Cardiac muscle cell (in vitro differentiated cells and primary cell): ENCODE data around the gene FRAT1. TPM values are rescaled to one million over a fixed set of nuclear protein-coding genes. Genes with fewer than 3 reads are reported as not detected.

Source experiments
- DNase-seq, 2 donors: peaks; one replicate each; pipeline versions ENCODE4 v3.0.0 to v3.0.0-alpha.2; 2010 to 2017; ENCODE audit warnings: low read depth in 1 of 2, low spot score in 1 of 2
- H3K27ac ChIP-seq: fragments of 200-600 bp; sonication (generic); 2 replicates; pipeline ENCODE4 v1.5.1; 2016
- H3K27me3 ChIP-seq: fragments of 200-600 bp; sonication (generic); 2 replicates; pipeline ENCODE4 v1.6.0; 2016; ENCODE audit warnings: control low read depth
- H3K36me3 ChIP-seq: fragments of 200-600 bp; sonication (generic); 2 replicates; pipeline ENCODE4 v1.5.1; 2016; ENCODE audit warnings: control low read depth
- H3K4me1 ChIP-seq: fragments of 200-600 bp; sonication (generic); 2 replicates; pipeline ENCODE4 v1.8.1; 2017; ENCODE audit warnings: low read depth, mild to moderate bottlenecking, mixed run types
- H3K4me3 ChIP-seq: fragments of 200-600 bp; sonication (generic); 2 replicates; pipeline ENCODE4 v1.5.1; 2016; ENCODE audit warnings: mild to moderate bottlenecking
- H3K9me3 ChIP-seq: fragments of 200-600 bp; sonication (generic); 2 replicates; pipeline ENCODE4 v1.5.1; 2017; ENCODE audit warnings: low read depth, mild to moderate bottlenecking, control low read depth
- CTCF ChIP-seq: IDR thresholded peaks from 2 replicates; pipeline ENCODE4 v1.5.1; 2012; ENCODE audit warnings: low read depth, mild to moderate bottlenecking, low read length
- polyA plus RNA-seq: library from polyadenylated mRNA; unstranded; fragments of >200 nt; fragmentation: Nextera tagmentation; extraction: Ambion mirVana; gene quantifications from 2 replicates; pipeline ENCODE4 v1.2.1, GENCODE V29; 2016
- total RNA-seq: library from RNA; depleted of rRNA; stranded (reverse); fragments of >200 nt; gene quantifications from 2 replicates; pipeline ENCODE4 v1.2.3, GENCODE V29; 2016

Gene FRAT1
- total and polyA plus RNA-seq, 2 experiments from 2014 or later: 12.3 to 17.3 TPM

GRCh38 chr10:97314671-97315070, 4.4 kb upstream of the FRAT1 start:
- no peaks in the 10 kb centered on the region for H3K4me1 ChIP-seq
- no peaks in the 10 kb centered on the region for H3K36me3 ChIP-seq
- H3K4me3 ChIP-seq: no peak overlapping the region
- TF ChIP-seq CTCF: no peak
- DNase-seq: no peak
- H3K27me3 ChIP-seq: no peaks in the 10 kb centered on the region
- H3K9me3 ChIP-seq: no peaks in the 10 kb centered on the region
- H3K27ac ChIP-seq: no peak overlapping the region

- Histone ChIP-seq H3K27me3 (no peaks in the 10 kb centered on the region), H3K27ac (peak overlapping the region; percentile 98), H3K4me1 (peaks cover 8% of the 10 kb centered on the region), H3K36me3 (no peaks in the 10 kb centered on the region), H3K4me3 (peak overlapping the region; percentile 85), H3K9me3 (no peaks in the 10 kb centered on the region)
- peak in 1 of 2 donors; percentile 71 for DNase-seq
- TF ChIP-seq CTCF: peak; percentile 12
These were observed 804 bp downstream of the FRAT1 start for GRCh38 chr10:97319671-97320479.

- Histone ChIP-seq H3K4me1 (peaks cover 11% of the 10 kb centered on the region), H3K27me3 (no peaks in the 10 kb centered on the region), H3K9me3 (no peaks in the 10 kb centered on the region), H3K27ac (no peak overlapping the region), H3K4me3 (peak overlapping the region; percentile 85), H3K36me3 (no peaks in the 10 kb centered on the region)
- TF ChIP-seq CTCF: no peak
- DNase-seq: peak in 1 of 2 donors; percentile 33
These were observed 1.5 kb downstream of the FRAT1 start for GRCh38 chr10:97320480-97321031.

- no peak overlapping the region for H3K27ac ChIP-seq
- H3K9me3 ChIP-seq: no peaks in the 10 kb centered on the region
- TF ChIP-seq CTCF: no peak
- H3K27me3 ChIP-seq: no peaks in the 10 kb centered on the region
- H3K36me3 ChIP-seq: no peaks in the 10 kb centered on the region
- H3K4me3 ChIP-seq: peak overlapping the region; percentile 85
- no peak for DNase-seq
- H3K4me1 ChIP-seq: peaks cover 17% of the 10 kb centered on the region
These were observed 2.1 kb downstream of the FRAT1 start for GRCh38 chr10:97321032-97321803.

GRCh38 chr10:97321804-97322190, 2.7 kb downstream of the FRAT1 start:
- no peak overlapping the region for H3K4me3 ChIP-seq
- no peak for TF ChIP-seq CTCF
- H3K36me3 ChIP-seq: no peaks in the 10 kb centered on the region
- H3K9me3 ChIP-seq: no peaks in the 10 kb centered on the region
- no peak overlapping the region for H3K27ac ChIP-seq
- peaks cover 17% of the 10 kb centered on the region for H3K4me1 ChIP-seq
- no peaks in the 10 kb centered on the region for H3K27me3 ChIP-seq
- no peak for DNase-seq
